ENCODE measurements around the gene DNAJC1.

DNA sequence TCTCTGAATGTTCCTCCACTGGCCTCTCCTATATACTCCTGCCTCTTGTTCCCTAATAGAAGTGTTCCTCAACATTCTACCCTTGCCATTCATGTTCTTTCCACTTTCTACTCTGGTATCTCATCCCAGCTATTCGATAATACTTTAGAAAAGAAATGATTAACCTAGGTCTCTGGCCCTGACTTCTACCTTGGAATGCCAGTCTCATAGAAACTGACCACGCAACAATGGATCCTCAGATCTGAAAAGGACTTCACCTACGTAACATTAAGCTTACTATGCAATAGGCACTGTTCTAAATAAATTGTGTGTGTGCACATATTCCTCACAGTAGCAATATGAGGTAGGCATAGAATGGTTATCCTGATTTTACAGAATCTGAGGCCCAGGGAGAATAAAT is 234.5 kb downstream of the DNAJC1 start:
- TF ChIP-seq, protein P1, sequence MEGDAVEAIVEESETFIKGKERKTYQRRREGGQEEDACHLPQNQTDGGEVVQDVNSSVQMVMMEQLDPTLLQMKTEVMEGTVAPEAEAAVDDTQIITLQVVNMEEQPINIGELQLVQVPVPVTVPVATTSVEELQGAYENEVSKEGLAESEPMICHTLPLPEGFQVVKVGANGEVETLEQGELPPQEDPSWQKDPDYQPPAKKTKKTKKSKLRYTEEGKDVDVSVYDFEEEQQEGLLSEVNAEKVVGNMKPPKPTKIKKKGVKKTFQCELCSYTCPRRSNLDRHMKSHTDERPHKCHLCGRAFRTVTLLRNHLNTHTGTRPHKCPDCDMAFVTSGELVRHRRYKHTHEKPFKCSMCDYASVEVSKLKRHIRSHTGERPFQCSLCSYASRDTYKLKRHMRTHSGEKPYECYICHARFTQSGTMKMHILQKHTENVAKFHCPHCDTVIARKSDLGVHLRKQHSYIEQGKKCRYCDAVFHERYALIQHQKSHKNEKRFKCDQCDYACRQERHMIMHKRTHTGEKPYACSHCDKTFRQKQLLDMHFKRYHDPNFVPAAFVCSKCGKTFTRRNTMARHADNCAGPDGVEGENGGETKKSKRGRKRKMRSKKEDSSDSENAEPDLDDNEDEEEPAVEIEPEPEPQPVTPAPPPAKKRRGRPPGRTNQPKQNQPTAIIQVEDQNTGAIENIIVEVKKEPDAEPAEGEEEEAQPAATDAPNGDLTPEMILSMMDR (IDR thresholded peaks at IDR 0.05; ENCODE audit: poor library complexity, severe bottlenecking), result no peak
- no peak for TF ChIP-seq EP300 (conservative IDR thresholded peaks at IDR 0.05; ENCODE audit: poor library complexity, severe bottlenecking)
- TF ChIP-seq, protein P2, sequence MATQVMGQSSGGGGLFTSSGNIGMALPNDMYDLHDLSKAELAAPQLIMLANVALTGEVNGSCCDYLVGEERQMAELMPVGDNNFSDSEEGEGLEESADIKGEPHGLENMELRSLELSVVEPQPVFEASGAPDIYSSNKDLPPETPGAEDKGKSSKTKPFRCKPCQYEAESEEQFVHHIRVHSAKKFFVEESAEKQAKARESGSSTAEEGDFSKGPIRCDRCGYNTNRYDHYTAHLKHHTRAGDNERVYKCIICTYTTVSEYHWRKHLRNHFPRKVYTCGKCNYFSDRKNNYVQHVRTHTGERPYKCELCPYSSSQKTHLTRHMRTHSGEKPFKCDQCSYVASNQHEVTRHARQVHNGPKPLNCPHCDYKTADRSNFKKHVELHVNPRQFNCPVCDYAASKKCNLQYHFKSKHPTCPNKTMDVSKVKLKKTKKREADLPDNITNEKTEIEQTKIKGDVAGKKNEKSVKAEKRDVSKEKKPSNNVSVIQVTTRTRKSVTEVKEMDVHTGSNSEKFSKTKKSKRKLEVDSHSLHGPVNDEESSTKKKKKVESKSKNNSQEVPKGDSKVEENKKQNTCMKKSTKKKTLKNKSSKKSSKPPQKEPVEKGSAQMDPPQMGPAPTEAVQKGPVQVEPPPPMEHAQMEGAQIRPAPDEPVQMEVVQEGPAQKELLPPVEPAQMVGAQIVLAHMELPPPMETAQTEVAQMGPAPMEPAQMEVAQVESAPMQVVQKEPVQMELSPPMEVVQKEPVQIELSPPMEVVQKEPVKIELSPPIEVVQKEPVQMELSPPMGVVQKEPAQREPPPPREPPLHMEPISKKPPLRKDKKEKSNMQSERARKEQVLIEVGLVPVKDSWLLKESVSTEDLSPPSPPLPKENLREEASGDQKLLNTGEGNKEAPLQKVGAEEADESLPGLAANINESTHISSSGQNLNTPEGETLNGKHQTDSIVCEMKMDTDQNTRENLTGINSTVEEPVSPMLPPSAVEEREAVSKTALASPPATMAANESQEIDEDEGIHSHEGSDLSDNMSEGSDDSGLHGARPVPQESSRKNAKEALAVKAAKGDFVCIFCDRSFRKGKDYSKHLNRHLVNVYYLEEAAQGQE (IDR thresholded peaks at IDR 0.05; ENCODE audit: borderline replicate concordance), result no peak
- no peak for TF ChIP-seq RAD21 (conservative IDR thresholded peaks at IDR 0.05)

Data from neural cell (in vitro differentiated cells).